Right lobe of liver (tissue), 6 donors: Measurements from ENCODE around the gene ASNS. TPM values are rescaled to one million over a fixed set of nuclear protein-coding genes. Genes with fewer than 3 reads are reported as not detected.

Experiments used
- ATAC-seq, 4 donors: fragments of 200-7000 bp; cut with Tn5 transposase; one replicate each; pipeline ENCODE4 v1.9.1; 2020; ENCODE audit warnings: mild to moderate bottlenecking in 4 of 4, moderate library complexity in 4 of 4
- DNase-seq, 3 donors: peaks; one replicate each; pipeline ENCODE4 v3.0.0-alpha.2; 2020
- H3K27ac ChIP-seq, 3 donors: fragments of 200-600 bp; one replicate each; pipeline ENCODE4 v1.8.0; 2022
- H3K27me3 ChIP-seq, 2 donors: fragments of 200-600 bp; one replicate each; pipeline ENCODE4 v1.8.0; 2022
- H3K36me3 ChIP-seq, 4 donors: fragments of 200-600 bp; sonication (generic) in 1 of 4; one replicate each; pipeline versions ENCODE4 v1.5.1 to v1.8.0; 2017 to 2022; ENCODE audit warnings: control low read depth in 1 of 4
- H3K4me1 ChIP-seq, 4 donors: fragments of 200-600 bp; sonication (generic) in 1 of 4; one replicate each; pipeline versions ENCODE4 v1.5.1 to v1.8.0; 2017 to 2022; ENCODE audit warnings: control low read depth in 1 of 4
- H3K4me3 ChIP-seq, 3 donors: fragments of 200-600 bp; one replicate each; pipeline ENCODE4 v1.8.0; 2022
- H3K9me3 ChIP-seq, 4 donors: fragments of 200-600 bp; sonication (generic) in 1 of 4; one replicate each; pipeline versions ENCODE4 v1.5.1 to v1.8.0; 2017 to 2022; ENCODE audit warnings: control low read depth in 1 of 4
- POLR2A ChIP-seq: fragments of 450-650 bp; IDR thresholded peaks from one replicate; pipeline ENCODE4 v1.6.1; 2017; ENCODE audit warnings: antibody characterized with exemption, mild to moderate bottlenecking
- WGBS: methylation state at CpG from one replicate; pipeline ENCODE4 v1.1.6; 2018; ENCODE audit warnings: low coverage, low lambda C conversion rate; ENCODE audit not compliant: insufficient coverage; ENCODE audit errors: missing lambda C conversion rate; 5-methylcytosine and 5-hydroxymethylcytosine counted together
- intact Hi-C, 2 donors: fragments of 100-400 bp; cut with DNase I; formaldehyde crosslinking; loops; one replicate each; pipeline versions ENCODE4 v1.11.2 to v1.14.1; 2022
- total RNA-seq, 6 experiments: library from RNA; depleted of rRNA in 2 of 6; stranded (reverse); fragments of >200 nt in 2 of 6; fragmentation: NEBNext Ultra II Directional in 3 of 6; extraction: Animal tissue kit (Norgen Biotek cat#: 25700) in 3 of 6; gene quantifications; one replicate each; pipeline versions ENCODE4 v1.1.0 to v1.2.4, GENCODE V29; 2016 to 2023
- TF ChIP-seq, protein P1 (sequence below), 4 donors: fragments of 200-600 bp in 3 of 4; fragments of 450-650 bp in 1 of 4; IDR thresholded peaks; one replicate each; pipeline versions ENCODE4 v1.5.1 to v1.8.0; 2016 to 2022; ENCODE audit warnings: antibody characterized with exemption in 4 of 4, mild to moderate bottlenecking in 2 of 4
- donor health status: DM: no; HTN: yes; CAD: no.
- donor health status: DM: no; HTN: no; CAD: no.
- donor health status: DM: no; HTN: no; CAD: no.
- donor health status: DM: no; HTN: yes; CAD: no.
- donor health status: DM: no; HTN: yes; CAD: no.

ASNS gene
- total RNA-seq, 6 experiments from 2014 or later, result 0.33 to 14.5 (median 3.3) TPM

DNA sequence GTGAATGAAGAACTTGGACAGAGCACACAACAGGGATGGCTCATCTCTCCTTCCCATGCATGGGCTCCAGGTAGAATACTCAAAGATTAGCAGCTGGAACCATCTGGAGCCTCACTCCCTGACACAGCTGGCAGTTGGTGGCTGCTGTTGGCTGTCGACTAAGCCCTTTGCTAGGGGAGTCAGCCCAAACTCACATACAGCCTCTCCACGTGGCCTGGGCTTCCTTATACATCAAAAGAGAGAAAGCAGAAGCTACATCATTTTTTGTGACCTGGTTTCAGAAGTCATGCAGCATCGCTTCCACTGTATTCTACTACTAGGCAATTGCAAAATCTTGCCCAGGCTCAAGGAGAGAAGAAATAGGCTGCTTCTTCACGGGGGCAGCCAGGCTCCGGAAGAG is 24.4 kb downstream of the ASNS start:
- Histone ChIP-seq H3K27ac (no peak overlapping the region), H3K27me3 (no peaks in the 10 kb centered on the region), H3K4me3 (no peak overlapping the region), H3K9me3 (no peaks in the 10 kb centered on the region), H3K4me1 (no peaks in the 10 kb centered on the region), H3K36me3 (no peaks in the 10 kb centered on the region)
- WGBS, result 60% methylated on average over 4 of the region's 5 CpGs
- intact Hi-C loops, result no loop called here
- ATAC-seq (no peak), DNase-seq (no peak)
- TF ChIP-seq POLR2A, result no peak
- TF ChIP-seq, protein P1, sequence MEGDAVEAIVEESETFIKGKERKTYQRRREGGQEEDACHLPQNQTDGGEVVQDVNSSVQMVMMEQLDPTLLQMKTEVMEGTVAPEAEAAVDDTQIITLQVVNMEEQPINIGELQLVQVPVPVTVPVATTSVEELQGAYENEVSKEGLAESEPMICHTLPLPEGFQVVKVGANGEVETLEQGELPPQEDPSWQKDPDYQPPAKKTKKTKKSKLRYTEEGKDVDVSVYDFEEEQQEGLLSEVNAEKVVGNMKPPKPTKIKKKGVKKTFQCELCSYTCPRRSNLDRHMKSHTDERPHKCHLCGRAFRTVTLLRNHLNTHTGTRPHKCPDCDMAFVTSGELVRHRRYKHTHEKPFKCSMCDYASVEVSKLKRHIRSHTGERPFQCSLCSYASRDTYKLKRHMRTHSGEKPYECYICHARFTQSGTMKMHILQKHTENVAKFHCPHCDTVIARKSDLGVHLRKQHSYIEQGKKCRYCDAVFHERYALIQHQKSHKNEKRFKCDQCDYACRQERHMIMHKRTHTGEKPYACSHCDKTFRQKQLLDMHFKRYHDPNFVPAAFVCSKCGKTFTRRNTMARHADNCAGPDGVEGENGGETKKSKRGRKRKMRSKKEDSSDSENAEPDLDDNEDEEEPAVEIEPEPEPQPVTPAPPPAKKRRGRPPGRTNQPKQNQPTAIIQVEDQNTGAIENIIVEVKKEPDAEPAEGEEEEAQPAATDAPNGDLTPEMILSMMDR (IDR thresholded peaks at IDR 0.05), result no peak

DNA sequence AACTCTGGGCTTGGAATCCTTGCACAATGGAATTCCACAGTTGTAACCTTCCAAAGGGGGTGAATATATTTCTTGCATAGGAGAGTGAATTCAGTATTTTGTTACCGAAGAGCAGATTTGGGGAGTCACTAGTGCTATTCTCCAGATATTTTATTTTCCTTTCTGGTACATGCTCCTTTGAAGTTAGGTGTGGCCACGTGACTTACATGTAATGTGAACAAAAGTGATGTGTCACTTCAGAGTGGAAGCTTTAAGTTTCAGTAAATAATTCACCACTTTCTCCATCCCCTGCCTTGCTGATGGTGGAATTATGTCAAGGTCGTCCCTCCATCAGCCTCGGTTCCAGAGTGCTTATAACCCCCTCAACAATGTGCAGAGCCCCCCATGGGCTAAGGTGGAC is 25.3 kb downstream of the ASNS start:
- H3K9me3 ChIP-seq, result no peaks in the 10 kb centered on the region
- no peak for DNase-seq
- no peaks in the 10 kb centered on the region for H3K36me3 ChIP-seq
- no peak for ATAC-seq
- WGBS, result 16% methylated on average over 4 of the region's 4 CpGs
- H3K4me1 ChIP-seq, result no peaks in the 10 kb centered on the region
- intact Hi-C loops, result no loop called here
- H3K27me3 ChIP-seq, result no peaks in the 10 kb centered on the region
- no peak overlapping the region for H3K27ac ChIP-seq
- H3K4me3 ChIP-seq, result no peak overlapping the region
- TF ChIP-seq, protein P1 (IDR thresholded peaks at IDR 0.05), result no peak

DNA sequence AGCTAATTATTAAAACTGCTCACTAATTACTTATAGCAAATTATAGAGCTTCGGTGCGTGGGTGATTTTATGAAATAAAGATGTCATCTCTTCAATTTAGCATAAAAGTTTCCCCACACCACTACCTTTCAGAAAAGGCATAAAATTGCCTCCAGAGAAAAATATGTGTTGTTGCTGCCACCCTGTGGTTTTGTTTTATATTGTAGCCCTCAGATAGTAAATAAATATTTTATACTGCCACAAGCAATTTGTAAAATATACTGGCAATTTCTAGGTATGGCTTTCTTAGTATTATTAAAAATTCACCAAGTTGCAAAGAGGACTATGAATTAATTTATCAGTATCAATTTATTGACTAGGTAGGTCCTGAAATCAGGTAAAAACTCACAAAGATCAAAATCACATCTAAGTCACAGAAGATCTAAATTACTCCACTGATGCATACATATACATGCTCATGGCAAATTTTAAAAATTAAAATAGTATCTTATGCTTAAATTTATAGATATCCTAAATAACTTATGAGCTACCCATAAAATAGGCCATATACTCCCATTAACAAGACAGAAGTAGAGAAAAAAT is 26.5 kb downstream of the ASNS start:
- DNase-seq (no peak), ATAC-seq (peak in 3 of 4 donors; percentile 50 to 60 (median 53))
- intact Hi-C loops, result no loop called here
- WGBS, result 11% methylated on average over 2 of the region's 2 CpGs
- TF ChIP-seq, protein P1 (IDR thresholded peaks at IDR 0.05), result peak; percentile 45 to 53 (median 48)
- no peak for TF ChIP-seq POLR2A
- no peak overlapping the region for H3K27ac ChIP-seq
- H3K9me3 ChIP-seq, result no peaks in the 10 kb centered on the region
- H3K4me1 ChIP-seq, result no peaks in the 10 kb centered on the region
- H3K36me3 ChIP-seq, result no peaks in the 10 kb centered on the region
- H3K4me3 ChIP-seq, result no peak overlapping the region
- no peaks in the 10 kb centered on the region for H3K27me3 ChIP-seq

DNA sequence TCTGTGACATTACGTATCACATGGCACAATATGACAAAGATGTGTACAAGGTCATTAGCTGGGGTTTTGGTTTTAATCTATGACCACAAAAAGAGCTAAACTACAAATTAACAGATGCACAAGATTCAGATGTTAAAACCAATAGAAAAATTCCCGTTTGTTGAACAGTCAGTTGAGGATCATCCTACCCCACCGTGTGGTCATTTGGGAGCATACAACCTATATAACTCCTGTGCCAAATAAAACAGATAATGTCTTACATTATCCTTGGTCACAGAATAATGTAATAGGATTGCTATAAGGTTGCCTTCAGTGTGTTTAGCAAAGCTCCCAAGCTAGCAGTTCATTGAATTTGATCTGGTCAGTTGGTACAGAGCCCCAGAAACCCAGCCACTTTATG is 28.2 kb downstream of the ASNS start:
- Histone ChIP-seq H3K4me1 (no peaks in the 10 kb centered on the region), H3K36me3 (no peaks in the 10 kb centered on the region), H3K27ac (no peak overlapping the region), H3K9me3 (no peaks in the 10 kb centered on the region), H3K27me3 (no peaks in the 10 kb centered on the region), H3K4me3 (no peak overlapping the region)
- WGBS, result 61% methylated on average over 3 of the region's 3 CpGs
- intact Hi-C loops, result no loop called here
- TF ChIP-seq, protein P1 (IDR thresholded peaks at IDR 0.05), result no peak
- TF ChIP-seq POLR2A, result no peak
- ATAC-seq, result no peak
- DNase-seq, result no peak
